VCaP (cell line): ENCODE data around the gene CLDN17.

Source experiments
- H3K27ac ChIP-seq: fragments of 450-650 bp; 2 replicates; pipeline ENCODE4 v1.5.1; 2017
- TF ChIP-seq, protein P1 (sequence below): fragments of 450-650 bp; conservative IDR thresholded peaks from 2 replicates; pipeline ENCODE4 v1.5.1; 2017; ENCODE audit warnings: mild to moderate bottlenecking, moderate library complexity

The CLDN17 gene

DNA sequence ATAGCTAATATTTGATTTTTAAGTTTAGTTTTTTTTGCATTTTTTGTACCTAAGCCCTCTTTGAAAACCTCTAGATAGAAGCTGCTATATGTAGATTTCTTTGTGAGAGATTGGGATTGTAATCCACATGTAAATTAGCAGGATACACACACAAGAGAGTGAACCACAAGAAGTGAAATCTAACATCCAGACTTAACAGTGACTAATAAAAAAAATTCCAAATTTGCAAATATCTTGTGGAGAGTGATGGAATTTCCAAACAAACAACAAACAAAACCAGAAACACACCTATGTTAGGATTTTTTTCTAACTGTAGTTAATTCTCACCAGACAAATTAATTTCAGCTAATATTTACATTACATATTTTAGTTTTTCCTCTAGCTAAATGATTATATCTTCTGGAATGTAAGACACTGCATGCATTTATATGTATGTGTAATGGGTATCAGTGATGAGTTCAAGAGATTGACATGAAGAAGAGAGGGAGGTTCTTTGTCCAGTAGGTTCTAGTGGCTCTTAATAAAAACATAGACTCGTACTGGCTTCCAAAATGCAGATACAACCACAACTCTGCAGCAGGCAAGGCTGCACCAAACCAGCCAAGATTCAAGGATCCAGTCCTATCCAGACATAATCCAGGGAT lies 12.8 kb downstream of the CLDN17 start:
- TF ChIP-seq, protein P1, sequence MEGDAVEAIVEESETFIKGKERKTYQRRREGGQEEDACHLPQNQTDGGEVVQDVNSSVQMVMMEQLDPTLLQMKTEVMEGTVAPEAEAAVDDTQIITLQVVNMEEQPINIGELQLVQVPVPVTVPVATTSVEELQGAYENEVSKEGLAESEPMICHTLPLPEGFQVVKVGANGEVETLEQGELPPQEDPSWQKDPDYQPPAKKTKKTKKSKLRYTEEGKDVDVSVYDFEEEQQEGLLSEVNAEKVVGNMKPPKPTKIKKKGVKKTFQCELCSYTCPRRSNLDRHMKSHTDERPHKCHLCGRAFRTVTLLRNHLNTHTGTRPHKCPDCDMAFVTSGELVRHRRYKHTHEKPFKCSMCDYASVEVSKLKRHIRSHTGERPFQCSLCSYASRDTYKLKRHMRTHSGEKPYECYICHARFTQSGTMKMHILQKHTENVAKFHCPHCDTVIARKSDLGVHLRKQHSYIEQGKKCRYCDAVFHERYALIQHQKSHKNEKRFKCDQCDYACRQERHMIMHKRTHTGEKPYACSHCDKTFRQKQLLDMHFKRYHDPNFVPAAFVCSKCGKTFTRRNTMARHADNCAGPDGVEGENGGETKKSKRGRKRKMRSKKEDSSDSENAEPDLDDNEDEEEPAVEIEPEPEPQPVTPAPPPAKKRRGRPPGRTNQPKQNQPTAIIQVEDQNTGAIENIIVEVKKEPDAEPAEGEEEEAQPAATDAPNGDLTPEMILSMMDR, result no peak
- H3K27ac ChIP-seq, result no peak overlapping the region

GRCh38 chr21:30152792-30153191 lies 13.8 kb downstream of the CLDN17 start:
- TF ChIP-seq, protein P1, result no peak
- no peak overlapping the region for H3K27ac ChIP-seq

- H3K27ac ChIP-seq, result no peak overlapping the region
- TF ChIP-seq, protein P1, result no peak
Measured at GRCh38 chr21:30148906-30149305, 17.7 kb downstream of the CLDN17 start.

DNA sequence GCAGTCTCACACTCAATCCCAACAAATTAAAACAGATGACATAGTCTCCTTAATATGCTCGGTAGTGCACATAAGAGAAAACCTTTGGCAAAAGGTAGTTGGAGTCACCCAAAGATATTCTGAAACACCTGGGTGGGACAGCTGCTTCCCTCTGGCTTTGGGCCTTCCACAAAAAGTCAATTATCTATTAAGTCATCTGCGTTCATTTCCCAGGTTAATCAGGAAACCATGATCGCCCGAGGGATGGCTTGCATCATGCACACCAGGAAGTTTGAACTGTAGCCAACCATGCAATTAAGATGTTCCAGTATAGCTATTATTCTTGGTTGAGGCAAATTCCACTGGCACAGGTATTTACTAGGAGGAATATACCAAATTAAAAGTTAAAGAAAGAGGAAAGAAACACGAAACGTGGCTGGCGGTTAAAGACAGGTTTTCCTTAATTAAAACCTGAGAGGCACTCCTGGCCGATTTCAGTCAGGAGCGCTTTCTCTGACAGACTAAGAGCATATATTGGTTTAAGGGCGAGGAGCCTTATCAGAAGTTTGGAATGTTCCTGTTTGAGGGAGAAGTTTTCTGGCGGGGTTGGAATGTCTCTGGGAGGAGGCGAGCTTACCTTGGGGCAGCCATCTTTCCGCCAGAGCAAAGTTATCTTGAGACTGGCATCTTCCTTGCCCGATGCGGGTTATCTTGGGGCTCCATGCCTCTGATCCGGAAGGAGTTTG lies 19.9 kb downstream of the CLDN17 start:
- H3K27ac ChIP-seq, result peak overlapping the region; percentile 70
- TF ChIP-seq, protein P1, result no peak

DNA sequence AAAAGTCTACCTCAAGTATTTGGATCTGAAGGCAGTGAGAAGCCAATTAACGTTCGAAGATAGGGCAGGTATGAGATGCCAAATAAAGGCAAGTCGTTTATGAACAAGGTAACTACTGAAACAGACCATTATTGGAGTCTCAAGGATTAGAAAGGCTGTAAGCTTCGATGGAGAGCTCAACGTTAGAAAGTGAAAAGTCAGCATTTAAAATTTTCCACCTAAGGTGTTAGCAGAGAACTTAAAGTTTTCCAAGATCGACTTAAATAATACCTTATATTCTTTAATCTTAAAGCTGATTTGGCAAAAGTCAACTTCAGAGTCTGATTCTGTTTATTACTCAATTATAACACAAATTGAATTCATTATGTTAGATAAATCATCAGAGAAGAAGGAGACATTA lies 28.1 kb downstream of the CLDN17 start:
- TF ChIP-seq, protein P1, result no peak
- no peak overlapping the region for H3K27ac ChIP-seq

DNA sequence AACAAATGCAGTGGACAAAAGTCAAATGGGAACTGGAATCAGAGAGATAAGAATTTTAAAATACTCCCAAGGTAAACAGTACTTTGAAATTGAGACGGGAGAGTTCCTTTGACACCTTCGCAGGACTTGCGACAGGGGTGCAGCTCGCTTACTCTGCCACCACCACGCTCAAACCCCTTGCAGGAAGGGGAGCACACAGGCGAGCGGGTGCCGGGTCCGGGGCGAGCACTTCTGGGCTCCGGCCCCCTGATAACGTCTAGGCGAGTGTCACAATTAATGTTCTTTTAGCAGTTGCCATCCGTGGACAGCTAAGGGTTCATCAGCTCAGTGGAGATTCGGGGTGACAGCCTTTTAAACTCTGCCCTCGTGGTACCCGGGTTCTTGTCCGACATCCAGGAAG lies 37.4 kb downstream of the CLDN17 start:
- no peak overlapping the region for H3K27ac ChIP-seq
- TF ChIP-seq, protein P1, result no peak

DNA sequence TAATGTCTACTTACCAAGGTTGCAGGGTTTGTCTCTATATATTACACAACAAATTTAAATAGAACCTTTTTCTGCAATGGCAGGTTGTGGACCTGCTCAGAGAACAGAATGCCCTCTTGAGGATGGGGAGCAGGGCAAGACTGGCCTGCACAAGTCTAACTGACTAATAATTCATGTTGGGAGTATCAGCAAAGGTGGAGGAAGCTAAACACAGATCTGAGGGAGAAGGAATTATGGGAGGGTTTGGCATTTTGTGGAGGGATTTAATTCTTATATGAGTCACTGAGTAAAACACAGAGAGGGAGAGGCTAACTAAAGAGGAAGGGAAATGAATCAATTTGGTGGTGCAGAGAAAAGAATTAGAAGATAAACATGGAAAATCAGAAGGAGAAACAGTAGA lies 40.0 kb downstream of the CLDN17 start:
- H3K27ac ChIP-seq, result no peak overlapping the region
- TF ChIP-seq, protein P1, result no peak
